GM12878 (cell line): ENCODE data around the gene UTP3. TPM values are rescaled to one million over a fixed set of nuclear protein-coding genes. Genes with fewer than 3 reads are reported as not detected.

Experiments
- ATAC-seq: fragments of 200-7000 bp; cut with Tn5 transposase; 3 replicates; pipeline ENCODE4 v1.9.1; 2020; ENCODE audit warnings: mild to moderate bottlenecking, moderate library complexity
- BruUV-seq: library from RNA; stranded (reverse); fragments of 400-500 nt; replicated peaks from 2 replicates; lab custom pipeline; 2021; lab: Mats Ljungman, UMichigan
- CTCF ChIA-PET: fragments of 300-600 bp; sonication (Branson Sonifier 250); formaldehyde crosslinking; extraction: SDS; loops from one replicate; lab custom pipeline; 2021; ENCODE audit warnings: inconsistent platforms; lab: Yijun Ruan, JAX
- POLR2A ChIA-PET: fragments of 350-600 bp; formaldehyde crosslinking; extraction: SDS; loops from one replicate; lab custom pipeline; 2021; ENCODE audit warnings: inconsistent platforms; lab: Charles Lee
- RAD21 ChIA-PET: fragments of 300-600 bp; sonication (Branson Sonifier 250); formaldehyde crosslinking; loops from one replicate; lab custom pipeline; 2023; ENCODE audit warnings: antibody characterized with exemption; ENCODE audit not compliant: unreplicated experiment; lab: Charles Lee
- SMC1A ChIA-PET: fragments of 300-600 bp; sonication (Branson Sonifier 250); formaldehyde crosslinking; loops from one replicate; lab custom pipeline; 2023; ENCODE audit not compliant: unreplicated experiment, uncharacterized antibody; lab: Charles Lee
- DNase-seq: peaks from one replicate; pipeline ENCODE4 v3.0.0-alpha.2; 2011; ENCODE audit warnings: low read depth, low spot score
- FAIRE-seq: peaks from 3 replicates; lab custom pipeline; 2011; peaks lifted over from hg19 to GRCh38; lab: Jason Lieb, UNC
- H2AFZ ChIP-seq: 2 replicates; pipeline ENCODE4 v1.6.0; 2011; ENCODE audit warnings: low read depth, low read length, control low read depth; ENCODE audit not compliant: control insufficient read depth
- H3K27ac ChIP-seq: 2 replicates; pipeline ENCODE4 v1.5.1; 2011; ENCODE audit warnings: control low read depth; ENCODE audit not compliant: control insufficient read depth, insufficient read depth
- H3K27me3 ChIP-seq, 2 experiments: replicated peaks in 1 of 2; 2 replicates each; pipeline versions ENCODE4 v1.6.0 to v1.6.1; 2011; ENCODE audit warnings: low read length in 1 of 2; ENCODE audit not compliant: control insufficient read depth in 2 of 2, insufficient read depth in 2 of 2
- H3K36me3 ChIP-seq, 2 experiments: 2 replicates each; pipeline ENCODE4 v1.5.1; 2011; ENCODE audit warnings: low read length in 1 of 2; ENCODE audit not compliant: control insufficient read depth in 2 of 2, insufficient read depth in 2 of 2
- H3K4me1 ChIP-seq: 2 replicates; pipeline ENCODE4 v1.6.1; 2011; ENCODE audit warnings: mild to moderate bottlenecking, low read length, moderate library complexity, mixed read lengths; ENCODE audit not compliant: control insufficient read depth, insufficient read depth
- H3K4me2 ChIP-seq: 2 replicates; pipeline ENCODE4 v1.6.0; 2011; ENCODE audit warnings: control low read depth; ENCODE audit not compliant: control insufficient read depth, insufficient read depth
- H3K4me3 ChIP-seq: fragments of 200-600 bp; sonication (generic); 2 replicates; pipeline ENCODE4 v1.5.1; 2016
- H3K79me2 ChIP-seq: 2 replicates; pipeline ENCODE4 v1.6.0; 2011; ENCODE audit warnings: low read length; ENCODE audit not compliant: control insufficient read depth, insufficient read depth
- H3K9ac ChIP-seq: 2 replicates; pipeline ENCODE4 v1.8.0; 2011; ENCODE audit warnings: low read length, control low read depth, mixed read lengths; ENCODE audit not compliant: control insufficient read depth, insufficient read depth
- H3K9me3 ChIP-seq: replicated peaks from 3 replicates; pipeline ENCODE4 v1.5.1; 2011; ENCODE audit warnings: mild to moderate bottlenecking, low read length; ENCODE audit not compliant: control insufficient read depth, insufficient read depth
- H4K20me1 ChIP-seq: 2 replicates; pipeline ENCODE4 v1.6.0; 2011; ENCODE audit not compliant: control insufficient read depth, insufficient read depth
- BCL11A ChIP-seq: IDR thresholded peaks from 2 replicates; pipeline ENCODE4 v1.6.1; 2011; ENCODE audit warnings: low read depth, low read length
- CHD4 ChIP-seq: fragments of 200-600 bp; sonication (generic); IDR thresholded peaks from 2 replicates; pipeline ENCODE4 v1.6.1; 2016; ENCODE audit warnings: mild to moderate bottlenecking
- GABPA ChIP-seq: IDR thresholded peaks from 2 replicates; pipeline ENCODE4 v1.6.1; 2014; ENCODE audit warnings: antibody characterized with exemption, low read depth, mild to moderate bottlenecking, inconsistent platforms
- MEF2B ChIP-seq: fragments of 450-650 bp; IDR thresholded peaks from 2 replicates; pipeline ENCODE4 v1.6.1; 2018; ENCODE audit warnings: mild to moderate bottlenecking, moderate library complexity; ENCODE audit not compliant: partially characterized antibody, poor library complexity, severe bottlenecking
- NR2C1 ChIP-seq: fragments of 450-650 bp; IDR thresholded peaks from 2 replicates; pipeline ENCODE4 v1.6.1; 2017; ENCODE audit warnings: antibody characterized with exemption, mild to moderate bottlenecking, moderate library complexity
- PML ChIP-seq: IDR thresholded peaks from 2 replicates; pipeline ENCODE4 v1.6.1; 2012; ENCODE audit warnings: low read length, inconsistent platforms
- RBBP5 ChIP-seq: fragments of 200-600 bp; sonication (generic); conservative IDR thresholded peaks from 2 replicates; pipeline ENCODE4 v1.6.1; 2016
- RFX5 ChIP-seq: IDR thresholded peaks from 2 replicates; pipeline ENCODE4 v1.6.1; 2011; ENCODE audit warnings: low read depth, low read length, improper control_type of control experiment
- ZNF207 ChIP-seq: fragments of 450-650 bp; IDR thresholded peaks from 2 replicates; pipeline ENCODE4 v1.6.1; 2014; ENCODE audit warnings: antibody characterized with exemption, mild to moderate bottlenecking, borderline replicate concordance
- ZSCAN29 ChIP-seq: fragments of 450-650 bp; IDR thresholded peaks from 2 replicates; pipeline ENCODE4 v1.6.1; 2017; ENCODE audit warnings: mild to moderate bottlenecking, moderate library complexity
- WGBS: methylation state at CpG from one replicate; pipeline ENCODE4 v1.1.6; 2016; ENCODE audit warnings: low lambda C conversion rate; ENCODE audit not compliant: insufficient replicate concordance, insufficient coverage; ENCODE audit errors: missing lambda C conversion rate; 5-methylcytosine and 5-hydroxymethylcytosine counted together
- in situ Hi-C: fragments of 300-500 bp; cut with MboI; formaldehyde crosslinking; loops from 9 replicates; pipeline ENCODE4 v1.14.3; 2018; ENCODE audit warnings: mixed read lengths
- intact Hi-C: fragments of 100-400 bp; cut with micrococcal nuclease; formaldehyde crosslinking; loops from one replicate; pipeline ENCODE4 v1.14.2; 2022; ENCODE audit not compliant: unreplicated experiment
- polyA plus RNA-seq, 11 experiments: library from polyadenylated mRNA; depleted of rRNA in 4 of 11; unstranded in 6 of 11; stranded (reverse) in 5 of 11; fragments of >200 nt; fragmentation: Nextera tagmentation in 4 of 11; fragmentation: Illumina TruSeq in 1 of 11; extraction: Ambion mirVana in 4 of 11; extraction: Trizol in 1 of 11; gene quantifications; 1 replicate in 1 of 11; 2 replicates in 10 of 11; pipeline versions ENCODE4 v1.2.1 to v1.2.3, GENCODE V29; 2011 to 2016; ENCODE audit warnings: inconsistent platforms in 2 of 11, missing spikeins in 2 of 11, low read depth in 1 of 11
- total RNA-seq, 4 experiments: library from RNA; depleted of rRNA in 3 of 4; stranded (reverse); fragments of >200 nt in 3 of 4; fragmentation: Illumina TruSeq in 1 of 4; extraction: Trizol in 1 of 4; gene quantifications; 2 replicates each; pipeline versions ENCODE4 v1.2.1 to v1.2.3, GENCODE V29; 2013 to 2021

The UTP3 gene
- total and polyA plus RNA-seq, 10 of the 15 experiments (the other 5 are each of a cell fraction or from before 2014, with no cell fraction given) = 15.8 to 60.7 (median 22.5) TPM

- TF ChIP-seq BCL11A (no peak), GABPA (no peak)
- TF ChIP-seq, all 136 proteins: peak for 0
Measured at GRCh38 chr4:70709611-70710205, 21.4 kb downstream of the UTP3 start (continued).

GRCh38 chr4:70711599-70711998, 23.3 kb downstream of the UTP3 start:
- Histone ChIP-seq H3K9ac (no peak overlapping the region), H3K4me2 (no peak overlapping the region)
- no peak for FAIRE-seq
- in situ Hi-C loops = no loop called here
- no peak for TF ChIP-seq CHD4
- TF ChIP-seq RBBP5 = no peak
- TF ChIP-seq ZNF207 = no peak
- no peak for TF ChIP-seq PML
- TF ChIP-seq NR2C1 = no peak
- TF ChIP-seq MEF2B = no peak
- TF ChIP-seq RFX5 = no peak
- no peak for TF ChIP-seq ZSCAN29
- TF ChIP-seq, all 136 proteins: peak for 0
- no peak for DNase-seq
- CTCF ChIA-PET = interaction anchor here (5.0 kb wide), 1 partner anchor 24 kb away, joined by 41 read pairs; no protein-coding TSS in a partner anchor
- Histone ChIP-seq H2AFZ (no peak overlapping the region), H3K9me3 (no peaks in the 10 kb centered on the region), H3K4me3 (no peak overlapping the region), H3K27me3 (no peaks in the 10 kb centered on the region), H4K20me1 (no peaks in the 10 kb centered on the region), H3K36me3 (no peaks in the 10 kb centered on the region), H3K27ac (no peak overlapping the region), H3K79me2 (no peaks in the 10 kb centered on the region; the same call in 1 of the 2 replicates), H3K4me1 (peaks cover 33% of the 10 kb centered on the region)
- RAD21 ChIA-PET = interaction anchor here (1.5 to 4.8 kb wide), 2 partner anchors 23 to 31 kb away, joined by 4 to 43 read pairs; no protein-coding TSS in a partner anchor
- ATAC-seq = no peak
- SMC1A ChIA-PET = interaction anchor here (0.7 to 5.9 kb wide), 9 partner anchors 8 to 315 kb away, joined by 3 to 65 read pairs (median 4); partner anchors contain the start of gene UTP3
- intact Hi-C loops = no loop called here
- WGBS = 58% methylated on average over 3 of the region's 3 CpGs
- no TSS peak for BruUV-seq
- POLR2A ChIA-PET = interaction anchor here (1.0 kb wide), 1 partner anchor 17 kb away, joined by 7 read pairs; no protein-coding TSS in a partner anchor
